Measurements from ENCODE around the gene TMEM243. TPM values are rescaled to one million over a fixed set of nuclear protein-coding genes. Genes with fewer than 3 reads are reported as not detected.

Gene TMEM243
- total and polyA plus RNA-seq, 2 of the 4 experiments (the other 2 are of a cell fraction): 28.7 to 31.1 TPM

GRCh38 chr7:87218796-87219544, 562 bp downstream of the TMEM243 start:
- ATAC-seq (ENCODE audit: low read depth) (peak; percentile 31), DNase-seq (peak; percentile 34)
- no CpG with 5 or more reads among the region's 17 CpGs for WGBS, 2 experiments (ENCODE audit: extremely low coverage in 2 of 2, insufficient read length in 1 of 2)
- peak overlapping the region; percentile 12; the same call in 1 of the 2 replicates for H2AK5ac ChIP-seq (ENCODE audit: low read depth, low read length)
- peak overlapping the region; percentile 66; the same call in 1 of the 2 replicates for H3K56ac ChIP-seq (ENCODE audit: extremely low read depth, insufficient read depth, low read length)
- ChIA-PET CTCF (no interaction called here), POLR2A (ENCODE audit: unreplicated experiment) (interaction anchor here (0.6 kb wide), 1 partner anchor 65 kb away, joined by 3 read pairs; no protein-coding TSS in a partner anchor)
- dilution Hi-C loops (cut with HindIII; ENCODE audit: low sequenced_read_pairs, unreplicated experiment): no loop called here
- H4K20me1 ChIP-seq (ENCODE audit: insufficient read depth, low read length): peaks cover under 1% of the 10 kb centered on the region; the same call in 1 of the 2 replicates
- peaks cover 6% of the 10 kb centered on the region for H3K4me1 ChIP-seq (ENCODE audit: control insufficient read depth, insufficient read depth, low read length)
- peak overlapping the region; percentile 85 for H2AK9ac ChIP-seq (replicated peaks; ENCODE audit: low read depth, low read length, poor library complexity)
- peak overlapping the region; percentile 69 to 80; a peak in 3 of 4 replicates for H4K8ac ChIP-seq (ENCODE audit: low read depth in 2 of 2, low read length in 2 of 2)
- H3K27ac ChIP-seq (ENCODE audit: insufficient read depth, low read length): peak overlapping the region; percentile 54
- H2BK15ac ChIP-seq (ENCODE audit: low read depth, low read length): 0 out of 3 replicates have a peak overlapping the region, but pooled peaks have one; percentile 9
- peak overlapping the region; percentile 77 for H3K9ac ChIP-seq (ENCODE audit: low read depth, low read length)
- in situ Hi-C loops (cut with MboI; ENCODE audit: low sequenced_read_pairs): no loop called here
- peak overlapping the region; percentile 79 for H3K4ac ChIP-seq (ENCODE audit: low read depth, low read length)
- TF ChIP-seq RCOR1 (IDR thresholded peaks at IDR 0.05; ENCODE audit: insufficient replicate concordance, low read length) (no peak), CEBPB (IDR thresholded peaks at IDR 0.05; ENCODE audit: low read depth, low read length) (peak; percentile 8; the same call in 1 of the 2 replicates)
- peak overlapping the region; percentile 93 for H3K14ac ChIP-seq (replicated peaks; ENCODE audit: low read depth, low read length)
- peaks cover 10% of the 10 kb centered on the region for H3K9me1 ChIP-seq (ENCODE audit: insufficient read depth, low read length)
- H3K9me3 ChIP-seq (ENCODE audit: control insufficient read depth, insufficient read depth, low read length): no peaks in the 10 kb centered on the region
- H3K23ac ChIP-seq (ENCODE audit: low read depth, low read length): peak overlapping the region; percentile 94
- peak overlapping the region; percentile 91 for H3K4me2 ChIP-seq (ENCODE audit: low read depth, low read length)
- H4K91ac ChIP-seq (ENCODE audit: insufficient read depth, low read depth, low read length): peak overlapping the region; percentile 59; the same call in 1 of the 2 replicates
- peak overlapping the region; percentile 94 for H3K4me3 ChIP-seq (ENCODE audit: insufficient read depth, low read depth, low read length)
- peaks cover 4% of the 10 kb centered on the region; the same call in 1 of the 2 replicates for H3K36me3 ChIP-seq (ENCODE audit: control insufficient read depth, insufficient read depth, low read length)
- peak overlapping the region; percentile 58 for H4K5ac ChIP-seq (ENCODE audit: low read depth, low read length)
- BruUV-seq (replicated peaks): no TSS peak
- no peaks in the 10 kb centered on the region for H3K27me3 ChIP-seq (ENCODE audit: control insufficient read depth, insufficient read depth, low read length)
- H2BK120ac ChIP-seq (ENCODE audit: low read depth, low read length): peak overlapping the region; percentile 60
- H3K18ac ChIP-seq (ENCODE audit: low read depth, low read length): peak overlapping the region; percentile 62; the same call in 1 of the 2 replicates
- peak overlapping the region; percentile 44 for H2BK5ac ChIP-seq (ENCODE audit: low read depth, low read length, poor library complexity, severe bottlenecking)
- H3K79me1 ChIP-seq (ENCODE audit: low read depth in 1 of 2, low read length in 2 of 2): peaks cover 8 to 44% of the 10 kb centered on the region in 2 experiments; a peak in 3 of 4 replicates
- peak overlapping the region; percentile 96 for H2AFZ ChIP-seq (replicated peaks; ENCODE audit: low read length, poor library complexity)
- intact Hi-C loops (cut with micrococcal nuclease): loop anchor here (1.0 kb wide), 1 partner anchor 67 kb away; the partner anchor contains the start of gene DMTF1
- no peak overlapping the region for H2BK20ac ChIP-seq (ENCODE audit: low read depth, low read length)

Measured in IMR-90 (cell line).